Measurements from ENCODE around the gene CENPX. TPM values are rescaled to one million over a fixed set of nuclear protein-coding genes. Genes with fewer than 3 reads are reported as not detected.

CENPX gene
- total RNA-seq, 1 donor from 2014 or later, result 27.0 TPM

- DNase-seq (no peak), ATAC-seq (no peak)
- intact Hi-C loops (cut with micrococcal nuclease), result no loop called here
Measured at GRCh38 chr17:82017612-82018151, 5.0 kb downstream of the CENPX start.

GRCh38 chr17:82016875-82017459 is 5.7 kb downstream of the CENPX start:
- DNase-seq (no peak), ATAC-seq (no peak)
- intact Hi-C loops (cut with micrococcal nuclease), result no loop called here

GRCh38 chr17:82016061-82016874 is 6.4 kb downstream of the CENPX start:
- intact Hi-C loops (cut with micrococcal nuclease), result no loop called here
- DNase-seq (no peak), ATAC-seq (no peak)

GRCh38 chr17:82015311-82015971 is 7.2 kb downstream of the CENPX start:
- intact Hi-C loops (cut with micrococcal nuclease), result no loop called here
- DNase-seq (no peak), ATAC-seq (no peak)

- intact Hi-C loops (cut with micrococcal nuclease), result no loop called here
- ATAC-seq, result no peak
- no peak for DNase-seq
Measured at GRCh38 chr17:82014971-82015310, 7.7 kb downstream of the CENPX start.

- intact Hi-C loops (cut with micrococcal nuclease), result no loop called here
- peak; percentile 3 for ATAC-seq
Measured at GRCh38 chr17:82014432-82014831, 8.2 kb downstream of the CENPX start.

GRCh38 chr17:82013772-82014321 is 8.8 kb downstream of the CENPX start:
- intact Hi-C loops (cut with micrococcal nuclease), result no loop called here
- DNase-seq (peak; percentile 73), ATAC-seq (peak; percentile 73)

More at GRCh38 chr17:82014432-82014831, 8.2 kb downstream of the CENPX start:
- DNase-seq, result no peak

- DNase-seq (peak; percentile 74), ATAC-seq (peak; percentile 65)
- intact Hi-C loops (cut with micrococcal nuclease), result no loop called here
Measured at GRCh38 chr17:82013341-82013740, 9.3 kb downstream of the CENPX start.

- ATAC-seq, result peak; percentile 65
- intact Hi-C loops (cut with micrococcal nuclease), result no loop called here
- DNase-seq, result peak; percentile 74
Measured at GRCh38 chr17:82012640-82013295, 9.9 kb downstream of the CENPX start.

- intact Hi-C loops (cut with micrococcal nuclease), result no loop called here
- no peak for ATAC-seq
- DNase-seq, result no peak
Measured at GRCh38 chr17:82012261-82012639, 10.4 kb downstream of the CENPX start.

GRCh38 chr17:82011617-82012187 is 11.0 kb downstream of the CENPX start:
- no peak for DNase-seq

GRCh38 chr17:82010575-82011525 is 11.8 kb downstream of the CENPX start:
- ATAC-seq, result no peak
- intact Hi-C loops (cut with micrococcal nuclease), result no loop called here

More at GRCh38 chr17:82011617-82012187, 11.0 kb downstream of the CENPX start:
- intact Hi-C loops (cut with micrococcal nuclease), result no loop called here
- no peak for ATAC-seq

GRCh38 chr17:82009413-82009812 is 13.3 kb downstream of the CENPX start:
- intact Hi-C loops (cut with micrococcal nuclease), result no loop called here

More at GRCh38 chr17:82010575-82011525, 11.8 kb downstream of the CENPX start:
- no peak for DNase-seq

GRCh38 chr17:82008941-82009405 is 13.7 kb downstream of the CENPX start:
- intact Hi-C loops (cut with micrococcal nuclease), result no loop called here
- ATAC-seq, result peak; percentile 9
- DNase-seq, result peak; percentile 77

More at GRCh38 chr17:82009413-82009812, 13.3 kb downstream of the CENPX start:
- no peak for ATAC-seq
- DNase-seq, result no peak

- ATAC-seq, result no peak
- DNase-seq, result no peak
- intact Hi-C loops (cut with micrococcal nuclease), result no loop called here
Measured at GRCh38 chr17:82008258-82008940, 14.3 kb downstream of the CENPX start.

- no peak for DNase-seq
- ATAC-seq, result no peak
- intact Hi-C loops (cut with micrococcal nuclease), result no loop called here
Measured at GRCh38 chr17:82007495-82008257, 15.0 kb downstream of the CENPX start.

- DNase-seq (no peak), ATAC-seq (no peak)
- intact Hi-C loops (cut with micrococcal nuclease), result no loop called here
Measured at GRCh38 chr17:82007228-82007494, 15.5 kb downstream of the CENPX start.
